Measurements from ENCODE around the gene GRAP.

Gene GRAP

DNA sequence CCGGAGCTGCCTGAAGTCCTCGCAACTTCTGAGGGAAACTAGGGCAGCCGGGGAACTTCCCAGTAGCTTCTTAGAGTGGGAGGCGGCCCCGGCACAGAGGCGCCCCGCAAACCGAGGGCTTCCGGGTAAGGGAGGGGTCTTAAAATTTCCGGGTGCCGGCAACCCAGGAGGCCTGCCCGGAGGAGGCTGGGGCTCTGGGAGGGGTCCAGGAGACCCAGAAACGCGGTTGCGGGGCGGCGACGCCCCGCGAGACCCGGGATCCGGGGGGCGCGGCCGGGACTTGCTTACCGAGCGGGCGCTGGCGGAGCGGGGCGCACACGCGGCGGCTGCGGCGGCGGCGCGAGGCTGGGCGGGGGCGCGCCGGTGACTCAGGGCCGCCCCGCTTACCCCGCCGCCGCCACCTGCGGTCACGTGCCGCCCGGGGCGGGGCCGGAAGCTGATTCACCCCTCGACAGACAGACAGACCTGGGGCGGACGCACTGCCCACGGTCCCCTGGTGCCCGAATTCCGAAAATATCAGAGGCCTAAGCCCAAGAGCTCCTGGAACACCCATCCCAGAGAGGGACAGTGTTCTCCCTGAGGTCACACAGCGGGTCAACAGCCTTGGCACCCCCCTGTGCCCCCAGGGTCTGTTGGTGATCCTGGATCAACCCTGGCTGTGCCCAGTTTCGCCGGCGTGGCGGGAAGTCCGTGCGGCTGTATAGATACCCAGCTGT is 42.2 kb downstream of the GRAP start, which contains the start of gene FAM83G:
FAM83G (minus strand) TSS at position 344 of the 716 bp plus-strand sequence. CDS start 723 bp downstream, outside the sequence.
- no peaks in the 10 kb centered on the region for H3K27me3 ChIP-seq (replicated peaks; ENCODE audit: control insufficient read depth, insufficient read depth, low read length)
- peaks cover 12% of the 10 kb centered on the region for H3K4me1 ChIP-seq (ENCODE audit: control insufficient read depth, insufficient read depth, low read length)
- peak within 1 kb of the TSS; percentile 81 for H3K4me3 ChIP-seq (ENCODE audit: low read length)

DNA sequence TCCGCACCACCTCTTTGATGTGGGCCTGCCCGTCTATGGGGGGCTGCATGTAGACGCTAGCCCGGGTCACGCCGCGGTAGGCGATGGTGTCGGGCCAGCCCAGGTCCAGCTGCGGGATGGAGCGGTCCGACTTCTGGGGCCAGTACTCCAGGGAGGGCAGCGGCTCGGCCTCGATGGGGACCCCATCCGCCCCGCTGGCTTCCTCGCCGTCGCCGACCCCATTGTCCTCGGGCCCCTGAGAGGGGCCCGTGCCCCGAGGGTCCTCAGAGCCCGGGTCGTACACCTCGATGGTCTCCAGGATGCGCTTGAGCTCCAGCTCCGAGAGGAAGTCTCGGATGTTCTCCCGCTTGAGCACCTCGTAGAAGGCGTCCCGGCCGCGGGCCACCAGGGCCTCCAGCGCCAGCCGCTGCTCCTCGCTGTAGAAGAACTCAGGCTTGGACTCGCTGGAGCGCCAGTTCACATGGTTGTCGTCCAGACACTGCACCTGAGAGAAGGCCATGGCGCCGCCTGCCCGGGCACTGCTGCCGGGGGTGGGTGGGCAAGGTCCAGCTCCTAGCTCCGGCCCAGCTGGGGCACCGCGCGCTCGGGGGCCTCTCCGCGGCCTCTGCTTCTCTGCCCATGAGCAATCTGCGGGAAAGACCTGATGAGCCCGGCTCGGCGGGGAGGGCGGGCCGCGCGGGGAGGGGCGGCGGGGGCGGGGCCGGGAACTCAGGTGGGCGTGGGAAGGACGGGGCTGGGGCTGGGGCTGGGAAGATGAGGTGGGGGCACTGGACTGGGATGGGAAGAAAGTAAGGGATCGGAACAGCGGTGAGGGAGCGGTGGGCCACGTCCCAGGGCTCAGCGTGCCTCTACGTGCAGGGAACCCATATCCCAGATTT is 43.0 kb downstream of the GRAP start:
- Histone ChIP-seq H3K4me1 (ENCODE audit: control insufficient read depth, insufficient read depth, low read length) (peaks cover 12% of the 10 kb centered on the region), H3K9me3 (ENCODE audit: control insufficient read depth, low read length) (peaks cover 4% of the 10 kb centered on the region), H3K4me3 (ENCODE audit: low read length) (peak overlapping the region; percentile 81), H3K36me3 (ENCODE audit: control insufficient read depth, insufficient read depth, low read length, severe bottlenecking) (no peaks in the 10 kb centered on the region), H3K27me3 (replicated peaks; ENCODE audit: control insufficient read depth, insufficient read depth, low read length) (no peaks in the 10 kb centered on the region), H3K9ac (ENCODE audit: low read length) (peak overlapping the region; percentile 80)
- peak; percentile 64 for DNase-seq (ENCODE audit: low read depth)

More for the DNA sequence above, 42.2 kb downstream of the GRAP start, which contains the start of gene FAM83G:
- peak; percentile 82 for DNase-seq (ENCODE audit: low read depth)
- H3K9ac ChIP-seq (ENCODE audit: low read length), result peak within 1 kb of the TSS; percentile 80
- no peaks in the 10 kb centered on the region for H3K36me3 ChIP-seq (ENCODE audit: control insufficient read depth, insufficient read depth, low read length, severe bottlenecking)
- peaks cover 4% of the 10 kb centered on the region for H3K9me3 ChIP-seq (ENCODE audit: control insufficient read depth, low read length)

- DNase-seq (ENCODE audit: low read depth), result peak; percentile 23
- H3K27me3 ChIP-seq (replicated peaks; ENCODE audit: control insufficient read depth, insufficient read depth, low read length), result no peaks in the 10 kb centered on the region
- H3K4me3 ChIP-seq (ENCODE audit: low read length), result peak overlapping the region; percentile 81
- H3K9me3 ChIP-seq (ENCODE audit: control insufficient read depth, low read length), result peaks cover 4% of the 10 kb centered on the region
- peaks cover 12% of the 10 kb centered on the region for H3K4me1 ChIP-seq (ENCODE audit: control insufficient read depth, insufficient read depth, low read length)
- H3K9ac ChIP-seq (ENCODE audit: low read length), result peak overlapping the region; percentile 76
- H3K36me3 ChIP-seq (ENCODE audit: control insufficient read depth, insufficient read depth, low read length, severe bottlenecking), result no peaks in the 10 kb centered on the region
Observed at GRCh38 chr17:19002805-19003542, 43.8 kb downstream of the GRAP start.

- Histone ChIP-seq H3K27me3 (replicated peaks; ENCODE audit: control insufficient read depth, insufficient read depth, low read length) (no peaks in the 10 kb centered on the region), H3K4me1 (ENCODE audit: control insufficient read depth, insufficient read depth, low read length) (peaks cover 12% of the 10 kb centered on the region), H3K9me3 (ENCODE audit: control insufficient read depth, low read length) (peaks cover 4% of the 10 kb centered on the region), H3K4me3 (ENCODE audit: low read length) (no peak overlapping the region), H3K9ac (ENCODE audit: low read length) (no peak overlapping the region), H3K36me3 (ENCODE audit: control insufficient read depth, insufficient read depth, low read length, severe bottlenecking) (no peaks in the 10 kb centered on the region)
- no peak for DNase-seq (ENCODE audit: low read depth)
Observed at GRCh38 chr17:19001907-19002590, 44.7 kb downstream of the GRAP start.

GRCh38 chr17:19000531-19001325 is 46.0 kb downstream of the GRAP start:
- no peaks in the 10 kb centered on the region for H3K27me3 ChIP-seq (replicated peaks; ENCODE audit: control insufficient read depth, insufficient read depth, low read length)
- H3K9ac ChIP-seq (ENCODE audit: low read length), result no peak overlapping the region
- DNase-seq (ENCODE audit: low read depth), result no peak
- no peak overlapping the region for H3K4me3 ChIP-seq (ENCODE audit: low read length)
- no peaks in the 10 kb centered on the region for H3K36me3 ChIP-seq (ENCODE audit: control insufficient read depth, insufficient read depth, low read length, severe bottlenecking)
- peaks cover 12% of the 10 kb centered on the region for H3K4me1 ChIP-seq (ENCODE audit: control insufficient read depth, insufficient read depth, low read length)
- H3K9me3 ChIP-seq (ENCODE audit: control insufficient read depth, low read length), result no peaks in the 10 kb centered on the region

DNA sequence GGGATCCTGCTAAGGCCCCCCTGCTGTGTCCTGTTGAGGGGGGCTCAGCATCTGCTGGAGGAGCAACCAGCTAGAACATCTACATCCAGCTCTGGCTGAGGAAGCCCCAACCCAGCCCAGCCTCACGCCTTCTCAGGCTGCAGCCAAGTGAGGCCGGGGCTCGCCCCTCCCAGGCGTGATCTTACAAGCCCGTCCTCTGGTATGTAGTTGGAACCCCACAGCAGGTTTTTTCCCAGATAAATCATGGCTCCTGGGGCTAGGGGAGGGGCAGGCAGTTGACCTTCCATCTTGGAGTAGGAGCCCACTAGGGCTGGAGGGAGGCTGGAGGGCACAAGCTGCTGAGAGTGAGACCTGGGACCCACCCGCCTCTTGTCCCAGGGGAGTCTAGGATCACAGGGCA is 46.8 kb downstream of the GRAP start:
- Histone ChIP-seq H3K36me3 (ENCODE audit: control insufficient read depth, insufficient read depth, low read length, severe bottlenecking) (no peaks in the 10 kb centered on the region), H3K27me3 (replicated peaks; ENCODE audit: control insufficient read depth, insufficient read depth, low read length) (no peaks in the 10 kb centered on the region), H3K9ac (ENCODE audit: low read length) (no peak overlapping the region), H3K4me1 (ENCODE audit: control insufficient read depth, insufficient read depth, low read length) (peaks cover 12% of the 10 kb centered on the region), H3K9me3 (ENCODE audit: control insufficient read depth, low read length) (peaks cover 6% of the 10 kb centered on the region), H3K4me3 (ENCODE audit: low read length) (no peak overlapping the region)
- DNase-seq (ENCODE audit: low read depth), result no peak

GRCh38 chr17:18999394-18999793 is 47.4 kb downstream of the GRAP start:
- DNase-seq (ENCODE audit: low read depth), result no peak
- Histone ChIP-seq H3K27me3 (replicated peaks; ENCODE audit: control insufficient read depth, insufficient read depth, low read length) (no peaks in the 10 kb centered on the region), H3K4me3 (ENCODE audit: low read length) (no peak overlapping the region), H3K9ac (ENCODE audit: low read length) (no peak overlapping the region), H3K4me1 (ENCODE audit: control insufficient read depth, insufficient read depth, low read length) (peaks cover 12% of the 10 kb centered on the region), H3K36me3 (ENCODE audit: control insufficient read depth, insufficient read depth, low read length, severe bottlenecking) (no peaks in the 10 kb centered on the region), H3K9me3 (ENCODE audit: control insufficient read depth, low read length) (peaks cover 6% of the 10 kb centered on the region)

DNA sequence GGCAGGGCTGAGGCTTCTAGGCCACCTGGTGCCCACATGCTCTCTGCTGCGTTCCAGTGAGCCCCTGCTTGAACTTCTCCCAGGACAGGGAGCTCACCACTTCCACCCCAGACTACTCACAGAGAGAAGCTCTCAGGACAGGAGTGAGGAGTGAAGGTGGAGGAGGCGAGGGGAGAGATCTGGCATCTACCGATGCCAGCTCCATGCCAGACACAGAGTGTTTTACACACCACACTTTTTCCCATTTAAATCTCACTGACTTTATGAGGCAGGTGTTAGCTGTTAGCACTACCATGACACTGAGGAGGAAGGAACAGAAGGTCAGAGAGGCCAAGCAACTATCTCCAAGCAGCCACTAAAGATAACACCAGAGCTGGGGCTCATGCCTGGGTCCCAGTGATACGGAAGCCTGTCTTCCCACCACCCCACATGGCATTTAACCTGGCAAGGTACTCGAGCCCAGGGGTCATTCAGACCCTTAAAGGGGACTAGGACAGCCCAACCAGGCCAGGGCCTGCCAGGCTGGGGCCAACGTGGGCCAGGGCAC is 49.0 kb downstream of the GRAP start:
- Histone ChIP-seq H3K36me3 (ENCODE audit: control insufficient read depth, insufficient read depth, low read length, severe bottlenecking) (no peaks in the 10 kb centered on the region), H3K9ac (ENCODE audit: low read length) (no peak overlapping the region), H3K4me1 (ENCODE audit: control insufficient read depth, insufficient read depth, low read length) (peaks cover 12% of the 10 kb centered on the region), H3K9me3 (ENCODE audit: control insufficient read depth, low read length) (peaks cover 6% of the 10 kb centered on the region), H3K4me3 (ENCODE audit: low read length) (no peak overlapping the region), H3K27me3 (replicated peaks; ENCODE audit: control insufficient read depth, insufficient read depth, low read length) (no peaks in the 10 kb centered on the region)
- no peak for DNase-seq (ENCODE audit: low read depth)

DNA sequence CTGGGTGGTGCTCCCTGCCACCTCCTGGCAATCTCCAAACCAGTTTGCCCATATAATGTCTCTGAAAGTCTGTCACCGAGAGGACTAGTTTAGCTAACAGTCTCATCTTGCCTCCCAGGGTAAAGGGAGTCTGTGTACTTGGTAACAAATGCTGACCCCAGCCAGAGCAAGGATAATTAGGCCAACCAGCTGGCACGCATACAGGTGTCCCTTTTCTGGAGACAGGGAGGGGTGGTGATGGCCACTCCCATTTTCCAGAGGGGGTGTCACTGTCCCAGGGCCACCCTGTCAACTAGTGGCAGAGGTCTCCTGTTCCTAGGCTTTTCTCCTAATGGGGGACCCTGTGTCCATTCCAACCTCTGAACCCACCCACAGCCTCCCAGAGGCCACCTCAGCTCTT is 50.3 kb downstream of the GRAP start:
- no peak for DNase-seq (ENCODE audit: low read depth)
- Histone ChIP-seq H3K4me1 (ENCODE audit: control insufficient read depth, insufficient read depth, low read length) (peaks cover under 1% of the 10 kb centered on the region), H3K9ac (ENCODE audit: low read length) (no peak overlapping the region), H3K36me3 (ENCODE audit: control insufficient read depth, insufficient read depth, low read length, severe bottlenecking) (no peaks in the 10 kb centered on the region), H3K4me3 (ENCODE audit: low read length) (no peak overlapping the region), H3K27me3 (replicated peaks; ENCODE audit: control insufficient read depth, insufficient read depth, low read length) (no peaks in the 10 kb centered on the region), H3K9me3 (ENCODE audit: control insufficient read depth, low read length) (peaks cover 6% of the 10 kb centered on the region)

DNA sequence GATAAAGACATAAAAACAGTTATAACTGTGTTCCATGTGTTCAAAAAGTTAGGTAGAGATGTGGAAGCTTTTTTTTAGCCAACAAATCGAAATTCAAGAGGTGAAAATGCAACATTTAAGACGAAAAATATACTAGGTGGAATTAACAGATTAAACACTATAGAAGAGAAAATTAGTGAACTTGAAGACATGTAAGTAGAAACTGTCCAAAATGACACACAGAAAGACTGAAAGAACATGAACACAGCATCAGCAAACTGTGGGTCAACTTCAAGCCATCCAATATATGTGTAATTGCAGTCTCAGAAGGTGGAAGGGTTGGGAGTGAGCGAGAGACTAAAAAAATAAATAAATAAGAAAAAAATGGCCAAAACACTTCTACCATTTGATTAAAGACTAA is 51.5 kb downstream of the GRAP start:
- H3K4me1 ChIP-seq (ENCODE audit: control insufficient read depth, insufficient read depth, low read length), result no peaks in the 10 kb centered on the region
- H3K9ac ChIP-seq (ENCODE audit: low read length), result no peak overlapping the region
- no peak for DNase-seq (ENCODE audit: low read depth)
- peaks cover 6% of the 10 kb centered on the region for H3K9me3 ChIP-seq (ENCODE audit: control insufficient read depth, low read length)
- no peaks in the 10 kb centered on the region for H3K36me3 ChIP-seq (ENCODE audit: control insufficient read depth, insufficient read depth, low read length, severe bottlenecking)
- H3K27me3 ChIP-seq (replicated peaks; ENCODE audit: control insufficient read depth, insufficient read depth, low read length), result no peaks in the 10 kb centered on the region
- no peak overlapping the region for H3K4me3 ChIP-seq (ENCODE audit: low read length)

Measured in adipocyte (in vitro differentiated cells).